ENCODE measurements around the gene C17orf67. TPM values are rescaled to one million over a fixed set of nuclear protein-coding genes. Genes with fewer than 3 reads are reported as not detected.
"Not testable (repeated sequence)": the region's sequence is repeated elsewhere in the genome, so short reads cannot be mapped to it uniquely, and the experiment has no call there.

The C17orf67 gene
- total RNA-seq, 1 donor from 2014 or later = 2.0 TPM

- DNase-seq (ENCODE audit: low spot score) = no peak
Measured at GRCh38 chr17:56777859-56778258, 55.9 kb downstream of the C17orf67 start.

DNA sequence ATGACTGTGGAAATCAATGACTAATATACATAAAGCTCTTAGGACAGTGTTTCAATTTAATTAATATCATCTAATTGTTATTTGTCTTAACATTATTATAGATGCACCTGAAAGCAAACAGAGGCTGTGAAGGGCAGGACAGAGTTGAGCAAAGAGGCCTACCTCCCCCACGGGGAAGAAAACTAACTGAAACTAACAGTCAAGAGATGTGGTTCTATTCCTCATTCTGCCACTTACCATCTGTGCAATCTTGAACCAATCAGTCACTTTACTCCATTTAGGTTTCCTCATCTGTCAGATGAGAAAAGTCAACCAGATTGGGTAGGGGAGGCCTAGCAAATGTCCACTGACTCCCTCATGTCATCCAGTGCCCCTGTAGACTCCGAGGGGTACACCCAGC lies 59.1 kb downstream of the C17orf67 start:
- DNase-seq (ENCODE audit: low spot score) = no peak

DNA sequence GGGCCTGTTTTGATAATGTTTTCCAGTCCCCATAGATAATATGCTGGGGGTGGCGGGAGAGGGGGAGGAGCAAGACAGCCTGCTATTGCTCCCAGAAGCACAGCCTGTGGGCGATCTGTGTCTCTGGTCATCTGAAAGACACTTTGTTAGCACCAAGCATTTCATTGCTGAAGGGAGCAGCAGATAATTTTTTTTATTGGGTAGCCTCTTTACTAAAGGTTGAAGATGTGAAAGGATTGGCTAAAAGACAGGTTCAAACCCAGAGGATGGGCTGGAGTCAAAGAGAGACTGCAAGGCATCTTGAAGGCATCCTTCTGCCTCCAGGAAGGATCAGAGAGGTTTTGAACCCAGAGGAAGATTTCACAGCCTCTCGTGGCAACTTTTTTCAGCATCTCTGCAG lies 60.6 kb downstream of the C17orf67 start:
- DNase-seq (ENCODE audit: low spot score) = no peak

- no peak for DNase-seq (ENCODE audit: low spot score)
Measured at GRCh38 chr17:56772442-56772841, 61.3 kb downstream of the C17orf67 start.

DNA sequence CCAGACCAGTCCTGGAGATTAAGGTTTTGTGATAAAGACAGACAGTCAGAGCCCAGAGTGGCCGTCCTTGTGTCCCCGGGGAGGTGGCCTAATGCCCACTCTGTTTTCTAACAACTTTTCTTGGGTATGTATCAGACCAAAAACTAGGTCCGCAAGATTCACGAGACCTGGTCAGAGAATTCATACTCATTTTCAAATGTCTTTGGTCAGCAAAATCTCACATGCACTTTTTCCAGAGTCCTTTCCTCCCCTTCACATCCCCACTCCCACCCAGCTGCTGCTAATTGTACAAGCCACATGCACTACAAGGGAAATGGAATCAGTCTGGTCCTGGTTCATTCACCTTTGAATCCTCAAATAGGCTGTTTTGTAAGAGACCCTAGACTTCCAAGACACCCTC lies 61.7 kb downstream of the C17orf67 start:
- no peak for DNase-seq (ENCODE audit: low spot score)

DNA sequence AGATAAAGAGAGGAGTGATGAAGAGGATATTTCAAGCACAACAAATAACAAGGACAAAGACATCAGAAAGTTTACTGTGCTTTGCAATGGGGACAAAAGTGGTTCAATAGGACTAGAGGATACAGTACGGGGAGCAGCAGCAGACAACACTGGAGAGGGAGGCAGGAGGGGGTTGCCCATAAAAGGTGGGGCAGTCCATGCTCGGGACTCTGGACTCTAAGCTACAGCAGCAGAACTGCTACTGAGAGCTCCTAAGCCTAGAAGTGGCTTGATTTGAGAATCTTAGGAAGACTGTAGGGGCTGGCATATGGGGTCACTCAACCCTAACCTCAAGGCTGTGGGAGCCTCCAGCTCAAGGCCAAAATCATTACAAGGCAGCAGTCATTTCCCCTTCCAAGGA lies 62.2 kb downstream of the C17orf67 start:
- no peak for DNase-seq (ENCODE audit: low spot score)

GRCh38 chr17:56770427-56770826 lies 63.3 kb downstream of the C17orf67 start:
- DNase-seq (ENCODE audit: low spot score) = no peak

DNA sequence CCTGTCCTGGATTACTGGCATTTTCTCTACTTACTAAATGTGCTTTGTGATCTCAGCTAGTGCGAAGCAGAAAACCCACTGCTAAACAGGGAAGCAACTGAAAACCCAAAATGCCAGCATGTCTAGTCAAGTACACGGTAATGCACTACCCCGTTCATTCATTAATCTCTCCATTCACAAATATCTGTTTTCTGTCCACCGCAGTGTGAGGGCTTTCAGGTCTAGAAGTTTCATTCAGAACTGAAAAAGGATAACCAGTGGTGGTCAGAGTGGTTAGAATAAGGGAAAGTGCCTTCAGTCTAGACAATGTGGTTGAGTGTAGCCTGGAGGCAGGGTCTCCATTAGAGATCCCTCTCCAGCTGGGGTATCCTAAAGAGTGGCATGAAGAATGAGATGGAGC lies 68.3 kb downstream of the C17orf67 start:
- DNase-seq (ENCODE audit: low spot score) = no peak

DNA sequence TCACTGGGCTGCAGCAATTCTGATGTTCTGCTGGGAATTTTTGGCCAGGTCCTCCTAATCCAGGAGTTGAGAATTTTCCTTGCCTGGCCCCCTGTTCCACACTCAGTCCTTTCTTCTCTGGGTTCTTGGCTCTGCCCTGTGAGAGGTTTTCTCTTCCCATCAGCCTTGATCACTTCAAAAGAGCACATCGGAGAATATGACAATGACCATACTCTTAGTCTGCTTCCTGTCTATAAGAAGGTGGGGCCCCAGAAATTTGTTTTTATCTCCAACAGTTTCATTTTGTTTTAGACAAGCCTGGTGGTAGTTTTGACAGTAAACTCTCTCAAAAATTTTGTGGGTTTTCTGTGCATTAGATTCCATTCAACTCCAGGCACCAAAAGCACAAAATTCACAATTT lies 70.7 kb downstream of the C17orf67 start:
- no peak for DNase-seq (ENCODE audit: low spot score)

DNA sequence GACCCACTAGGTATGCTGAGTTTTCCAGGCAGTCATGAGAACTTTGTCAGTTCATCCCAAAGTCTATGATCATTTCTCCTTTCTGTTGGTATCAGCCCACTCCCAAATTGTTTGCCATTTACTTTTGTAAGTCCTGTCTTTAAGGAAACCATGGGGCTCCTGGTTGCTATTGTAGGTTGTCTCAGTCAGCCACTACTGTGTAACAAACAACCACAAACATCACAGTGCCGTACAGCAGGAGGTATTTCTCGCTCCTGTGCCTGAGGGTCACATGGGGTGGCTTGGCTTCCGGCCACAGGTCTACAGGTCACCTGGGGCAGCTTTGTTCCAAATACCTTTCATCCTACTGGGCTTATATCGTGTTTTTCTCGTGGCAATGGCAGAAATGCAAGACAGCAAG lies 71.6 kb downstream of the C17orf67 start:
- DNase-seq (ENCODE audit: low spot score) = no peak

DNA sequence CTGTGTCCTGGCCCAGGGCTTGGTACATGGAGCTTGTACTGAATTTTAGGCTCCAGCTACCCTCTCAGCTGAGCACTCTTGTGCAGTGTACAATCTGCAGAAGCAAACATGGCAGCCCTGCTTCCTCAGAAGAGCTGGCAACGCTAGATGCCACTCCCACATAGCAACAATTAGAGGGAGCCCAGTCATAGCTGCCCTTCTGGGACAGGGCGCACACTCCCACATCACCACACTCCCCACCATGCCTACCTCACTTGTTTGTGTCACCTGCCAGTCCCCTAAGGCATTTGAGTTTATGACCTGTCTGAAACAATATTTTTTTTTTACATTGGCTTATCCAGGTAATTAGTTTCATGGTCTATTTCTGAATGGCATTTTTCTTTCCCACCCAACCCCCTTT lies 72.3 kb downstream of the C17orf67 start:
- DNase-seq (ENCODE audit: low spot score) = no peak

- DNase-seq (ENCODE audit: low spot score) = not testable (repeated sequence)
Measured at GRCh38 chr17:56757611-56758010, 76.1 kb downstream of the C17orf67 start.

DNA sequence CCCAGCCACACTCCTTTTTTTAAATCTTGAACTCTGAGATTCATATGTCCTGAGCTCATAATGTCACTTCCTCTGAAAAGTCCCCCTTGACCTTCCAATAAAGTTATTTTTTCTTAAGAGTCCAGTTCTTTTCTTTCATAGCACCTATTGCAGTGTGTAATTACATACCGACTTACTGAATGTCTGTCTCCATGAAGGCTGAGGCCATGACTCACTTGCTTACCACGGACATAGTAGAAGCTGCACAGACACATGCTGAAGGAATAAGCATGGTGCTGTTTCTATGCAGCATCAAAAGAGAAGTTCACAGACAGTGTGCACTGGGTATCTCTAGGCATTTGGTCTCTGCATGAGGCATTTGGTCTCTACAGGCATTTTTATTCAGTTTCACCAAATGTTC lies 77.2 kb downstream of the C17orf67 start:
- DNase-seq (ENCODE audit: low spot score) = no peak

DNA sequence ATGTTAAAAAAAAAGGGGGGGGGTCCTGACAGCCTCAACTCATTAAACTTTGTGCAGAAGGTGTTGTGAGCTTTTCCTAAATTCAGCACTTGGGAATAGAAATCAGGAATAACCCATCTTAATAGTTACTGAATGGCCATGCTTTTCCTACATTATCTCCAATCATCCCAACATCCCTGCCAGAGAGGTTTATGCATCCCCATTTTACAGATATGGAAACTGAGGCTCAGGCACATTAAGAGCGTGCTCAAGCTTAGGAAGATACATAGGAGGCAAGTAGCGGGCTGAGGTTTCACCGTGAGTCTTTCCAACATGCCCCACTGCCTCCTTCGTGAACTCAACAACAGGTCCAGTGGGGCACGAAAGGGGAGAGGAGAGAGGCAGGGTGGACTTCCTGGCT lies 78.4 kb downstream of the C17orf67 start:
- no peak for DNase-seq (ENCODE audit: low spot score)

DNA sequence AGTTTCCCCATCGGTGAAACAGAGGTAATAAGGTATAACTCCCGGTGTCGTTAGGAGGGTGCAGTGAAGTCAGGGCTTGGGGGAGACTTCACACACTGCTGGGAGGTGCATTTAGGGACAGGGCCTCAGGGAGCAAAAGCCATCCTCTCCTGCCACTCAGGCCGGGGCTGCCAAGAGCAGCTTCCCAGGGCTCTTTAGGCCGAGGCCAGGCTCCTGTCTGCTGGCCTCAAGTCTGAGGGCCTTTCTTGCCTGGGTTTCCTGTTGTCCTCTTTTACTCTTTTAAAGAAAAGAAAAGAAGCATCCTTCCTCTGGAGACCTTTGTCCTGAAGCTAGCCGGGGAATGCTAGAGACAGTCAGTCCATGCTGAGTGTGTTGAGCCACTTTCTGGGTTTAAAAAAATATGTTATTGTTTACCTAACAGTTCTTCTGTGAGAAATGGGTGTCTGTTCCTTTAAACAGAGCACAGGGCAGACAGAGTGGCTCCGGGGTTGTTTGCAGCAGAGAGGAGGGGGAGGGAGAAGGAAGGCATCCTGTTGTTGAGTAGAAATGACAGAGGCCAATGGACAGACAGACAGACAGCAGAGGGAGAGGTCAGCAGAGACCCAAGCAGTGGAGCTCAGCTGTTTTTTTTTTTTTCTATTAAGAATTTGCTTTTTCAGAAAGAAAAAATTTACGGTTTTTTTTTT lies 79.1 kb downstream of the C17orf67 start:
- no peak for DNase-seq (ENCODE audit: low spot score)

- no peak for DNase-seq (ENCODE audit: low spot score)
Measured at GRCh38 chr17:56752263-56752836, 81.4 kb downstream of the C17orf67 start.

DNA sequence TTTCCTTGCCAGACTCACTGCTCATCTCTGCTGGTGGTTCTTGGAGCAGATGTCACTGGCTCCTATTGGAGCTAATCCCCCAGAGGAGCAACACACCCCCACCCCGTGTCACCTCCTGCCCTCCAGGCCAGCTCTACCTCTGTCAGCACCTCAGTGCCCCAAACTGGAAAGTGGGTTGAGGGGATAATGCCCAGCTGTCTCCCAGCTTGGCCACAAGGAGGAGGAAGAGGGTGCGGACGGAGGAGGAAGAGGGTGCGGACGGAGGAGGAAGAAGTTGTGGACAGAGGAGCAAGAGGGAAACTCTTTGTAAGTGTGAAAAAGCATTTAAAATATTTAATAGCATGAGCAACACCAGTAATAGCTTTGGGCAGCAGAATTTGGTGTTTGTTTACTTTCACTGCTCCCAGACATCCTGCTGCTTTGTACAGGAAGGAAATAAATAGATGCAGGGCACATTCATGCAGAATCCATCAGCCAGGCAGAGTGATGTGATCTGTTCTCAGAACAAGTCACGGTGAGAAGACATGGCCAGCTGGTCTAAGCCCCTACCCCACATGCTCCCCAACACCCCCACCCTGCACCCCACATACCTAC lies 82.5 kb downstream of the C17orf67 start:
- no peak for DNase-seq (ENCODE audit: low spot score)

GRCh38 chr17:56744721-56745120 lies 89.0 kb downstream of the C17orf67 start:
- no peak for DNase-seq (ENCODE audit: low spot score)

- no peak for DNase-seq (ENCODE audit: low spot score)
Measured at GRCh38 chr17:56742601-56743000, 91.1 kb downstream of the C17orf67 start.

Measured in mesenteric fat pad (tissue), 1 donor.